ENCODE results near the gene MTMR12.
"Not testable (repeated sequence)": the region's sequence is repeated elsewhere in the genome, so short reads cannot be mapped to it uniquely, and the experiment has no call there.

Gene MTMR12

GRCh38 chr5:32321787-32322186, 9.0 kb upstream of the MTMR12 start:
- H3K79me2 ChIP-seq (ENCODE audit: control insufficient read depth, insufficient read depth, low read length, poor library complexity); H2AFZ ChIP-seq (ENCODE audit: insufficient read depth, low read length, poor library complexity); H2BK120ac ChIP-seq (ENCODE audit: insufficient read depth, low read length, poor library complexity); H3K9me3 ChIP-seq (ENCODE audit: insufficient read depth, low read depth, low read length); H3K4ac ChIP-seq (ENCODE audit: low read depth, low read length); H3K4me2 ChIP-seq (ENCODE audit: low read length); H3K4me1 ChIP-seq (ENCODE audit: control insufficient read depth in 1 of 2, insufficient read depth in 2 of 2, low read length in 2 of 2); H3K36me3 ChIP-seq (ENCODE audit: control insufficient read depth in 1 of 2, insufficient read depth in 2 of 2, low read length in 2 of 2); H3K4me3 ChIP-seq (ENCODE audit: low read depth, low read length); H3K27ac ChIP-seq (ENCODE audit: low read depth, low read length); H2BK12ac ChIP-seq (ENCODE audit: low read length); DNase-seq; H3K9ac ChIP-seq (ENCODE audit: low read length); H4K8ac ChIP-seq (ENCODE audit: low read depth, low read length); H4K91ac ChIP-seq (ENCODE audit: low read depth, low read length); H2BK5ac ChIP-seq (ENCODE audit: low read depth, low read length, poor library complexity); H4K12ac ChIP-seq (ENCODE audit: low read depth, low read length); H3K79me1 ChIP-seq (ENCODE audit: low read length); H3K18ac ChIP-seq (ENCODE audit: low read length); H2AK5ac ChIP-seq (ENCODE audit: low read length); H3K27me3 ChIP-seq (ENCODE audit: insufficient read depth, low read length); H3K23ac ChIP-seq (ENCODE audit: low read length); H3K14ac ChIP-seq (ENCODE audit: low read length): not testable (repeated sequence)
- no CpG with 5 or more reads among the region's 2 CpGs for WGBS (ENCODE audit: extremely low coverage, insufficient coverage, insufficient read length)

GRCh38 chr5:32320576-32320975, 7.8 kb upstream of the MTMR12 start:
- no peak for DNase-seq
- Histone ChIP-seq H3K4me1 (ENCODE audit: control insufficient read depth in 1 of 2, insufficient read depth in 2 of 2, low read length in 2 of 2) (no peaks in the 10 kb centered on the region), H3K36me3 (ENCODE audit: control insufficient read depth in 1 of 2, insufficient read depth in 2 of 2, low read length in 2 of 2) (no peaks in the 10 kb centered on the region), H3K14ac (ENCODE audit: low read length) (no peak overlapping the region), H3K18ac (ENCODE audit: low read length) (no peak overlapping the region), H3K9me3 (ENCODE audit: insufficient read depth, low read depth, low read length) (peaks cover 9% of the 10 kb centered on the region), H3K9ac (ENCODE audit: low read length) (no peak overlapping the region), H3K4ac (ENCODE audit: low read depth, low read length) (no peak overlapping the region), H3K4me3 (ENCODE audit: low read depth, low read length) (peak overlapping the region; percentile 1), H2BK5ac (ENCODE audit: low read depth, low read length, poor library complexity) (no peak overlapping the region), H2BK12ac (ENCODE audit: low read length) (no peak overlapping the region), H3K23ac (ENCODE audit: low read length) (no peak overlapping the region), H2BK120ac (ENCODE audit: insufficient read depth, low read length, poor library complexity) (no peak overlapping the region), H4K8ac (ENCODE audit: low read depth, low read length) (no peak overlapping the region), H4K12ac (ENCODE audit: low read depth, low read length) (no peak overlapping the region), H2AFZ (ENCODE audit: insufficient read depth, low read length, poor library complexity) (no peak overlapping the region), H3K79me1 (ENCODE audit: low read length) (no peaks in the 10 kb centered on the region), H3K27ac (ENCODE audit: low read depth, low read length) (no peak overlapping the region), H3K4me2 (ENCODE audit: low read length) (no peak overlapping the region), H2AK5ac (ENCODE audit: low read length) (no peak overlapping the region), H3K79me2 (ENCODE audit: control insufficient read depth, insufficient read depth, low read length, poor library complexity) (no peaks in the 10 kb centered on the region), H3K27me3 (ENCODE audit: insufficient read depth, low read length) (no peaks in the 10 kb centered on the region), H4K91ac (ENCODE audit: low read depth, low read length) (no peak overlapping the region)
- no CpG with 5 or more reads among the region's 10 CpGs for WGBS (ENCODE audit: extremely low coverage, insufficient coverage, insufficient read length)

DNA sequence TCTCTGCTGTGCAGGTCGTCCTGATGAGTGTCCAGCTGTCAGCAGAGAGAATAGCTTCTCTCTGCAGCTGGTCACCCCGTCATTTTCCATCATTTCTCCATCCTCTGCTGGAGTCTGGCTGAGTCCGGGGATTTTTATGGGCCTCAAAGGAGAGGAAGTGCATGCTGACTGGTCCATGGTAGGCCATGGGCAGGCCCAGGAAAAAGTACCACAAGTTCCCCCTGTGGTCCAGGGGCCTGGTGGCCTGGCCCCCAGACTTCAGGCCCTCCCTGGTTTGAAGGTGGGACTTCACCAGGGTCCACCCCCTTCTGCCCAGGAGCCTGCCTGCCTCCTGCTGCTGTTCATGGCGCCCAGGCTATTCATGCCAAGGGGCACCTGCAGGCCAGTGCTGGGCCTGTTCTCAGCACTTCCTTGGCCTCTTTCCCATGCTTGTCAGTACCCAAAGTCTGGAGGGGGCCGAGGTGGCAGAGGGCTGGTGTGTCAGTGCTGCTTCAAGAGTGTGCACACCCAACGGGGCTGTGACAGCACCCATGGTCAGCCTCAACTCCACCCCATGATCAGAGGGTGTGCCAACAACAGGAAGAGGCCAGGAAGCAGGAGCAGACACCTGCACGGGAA, 7.3 kb upstream of the MTMR12 start:
- Histone ChIP-seq H3K4me1 (ENCODE audit: control insufficient read depth in 1 of 2, insufficient read depth in 2 of 2, low read length in 2 of 2) (no peaks in the 10 kb centered on the region), H3K14ac (ENCODE audit: low read length) (no peak overlapping the region), H3K27me3 (ENCODE audit: insufficient read depth, low read length) (no peaks in the 10 kb centered on the region), H3K27ac (ENCODE audit: low read depth, low read length) (no peak overlapping the region), H4K12ac (ENCODE audit: low read depth, low read length) (no peak overlapping the region), H3K4me3 (ENCODE audit: low read depth, low read length) (no peak overlapping the region), H2BK12ac (ENCODE audit: low read length) (no peak overlapping the region), H2BK120ac (ENCODE audit: insufficient read depth, low read length, poor library complexity) (no peak overlapping the region), H3K9me3 (ENCODE audit: insufficient read depth, low read depth, low read length) (peaks cover 9% of the 10 kb centered on the region), H3K23ac (ENCODE audit: low read length) (no peak overlapping the region), H3K79me1 (ENCODE audit: low read length) (no peaks in the 10 kb centered on the region), H2AFZ (ENCODE audit: insufficient read depth, low read length, poor library complexity) (no peak overlapping the region), H2AK5ac (ENCODE audit: low read length) (no peak overlapping the region), H4K91ac (ENCODE audit: low read depth, low read length) (no peak overlapping the region), H4K8ac (ENCODE audit: low read depth, low read length) (no peak overlapping the region), H3K9ac (ENCODE audit: low read length) (no peak overlapping the region), H3K4ac (ENCODE audit: low read depth, low read length) (no peak overlapping the region), H3K36me3 (ENCODE audit: control insufficient read depth in 1 of 2, insufficient read depth in 2 of 2, low read length in 2 of 2) (no peaks in the 10 kb centered on the region), H3K4me2 (ENCODE audit: low read length) (no peak overlapping the region), H2BK5ac (ENCODE audit: low read depth, low read length, poor library complexity) (no peak overlapping the region), H3K79me2 (ENCODE audit: control insufficient read depth, insufficient read depth, low read length, poor library complexity) (no peaks in the 10 kb centered on the region), H3K18ac (ENCODE audit: low read length) (no peak overlapping the region)
- no CpG with 5 or more reads among the region's 7 CpGs for WGBS (ENCODE audit: extremely low coverage, insufficient coverage, insufficient read length)
- no peak for DNase-seq

DNA sequence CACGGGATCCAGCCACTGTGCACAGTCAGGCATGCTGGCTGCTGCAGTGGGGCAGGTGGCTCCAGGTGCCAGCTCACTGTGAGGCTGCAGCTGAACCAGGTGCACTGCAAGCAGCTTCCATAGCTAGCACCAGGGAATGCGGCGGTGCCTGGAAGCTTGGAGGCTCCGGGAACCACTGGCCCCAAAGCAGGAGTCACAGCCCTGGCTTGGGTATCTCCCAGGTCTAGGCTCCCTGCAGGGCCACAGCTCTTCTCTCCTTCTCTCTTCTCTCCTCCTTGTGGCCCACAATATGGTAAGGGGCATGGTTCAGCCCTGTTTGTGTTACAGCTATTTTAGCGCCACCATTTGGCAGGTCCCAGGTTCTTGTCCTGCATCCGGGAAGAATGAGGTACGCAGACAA, 6.7 kb upstream of the MTMR12 start:
- H3K36me3 ChIP-seq (ENCODE audit: control insufficient read depth in 1 of 2, insufficient read depth in 2 of 2, low read length in 2 of 2): no peaks in the 10 kb centered on the region
- H4K12ac ChIP-seq (ENCODE audit: low read depth, low read length): no peak overlapping the region
- H3K4ac ChIP-seq (ENCODE audit: low read depth, low read length): no peak overlapping the region
- no peak overlapping the region for H3K27ac ChIP-seq (ENCODE audit: low read depth, low read length)
- H4K8ac ChIP-seq (ENCODE audit: low read depth, low read length): no peak overlapping the region
- H3K79me1 ChIP-seq (ENCODE audit: low read length): no peaks in the 10 kb centered on the region
- no peak overlapping the region for H2BK120ac ChIP-seq (ENCODE audit: insufficient read depth, low read length, poor library complexity)
- no peak overlapping the region for H3K23ac ChIP-seq (ENCODE audit: low read length)
- no peak for DNase-seq
- no peak overlapping the region for H2BK12ac ChIP-seq (ENCODE audit: low read length)
- H3K18ac ChIP-seq (ENCODE audit: low read length): no peak overlapping the region
- no peak overlapping the region for H2AK5ac ChIP-seq (ENCODE audit: low read length)
- no peaks in the 10 kb centered on the region for H3K27me3 ChIP-seq (ENCODE audit: insufficient read depth, low read length)
- H2BK5ac ChIP-seq (ENCODE audit: low read depth, low read length, poor library complexity): no peak overlapping the region
- H4K91ac ChIP-seq (ENCODE audit: low read depth, low read length): no peak overlapping the region
- no peak overlapping the region for H3K4me3 ChIP-seq (ENCODE audit: low read depth, low read length)
- H3K79me2 ChIP-seq (ENCODE audit: control insufficient read depth, insufficient read depth, low read length, poor library complexity): no peaks in the 10 kb centered on the region
- no peak overlapping the region for H3K4me2 ChIP-seq (ENCODE audit: low read length)
- H2AFZ ChIP-seq (ENCODE audit: insufficient read depth, low read length, poor library complexity): no peak overlapping the region
- peaks cover 9% of the 10 kb centered on the region for H3K9me3 ChIP-seq (ENCODE audit: insufficient read depth, low read depth, low read length)
- H3K9ac ChIP-seq (ENCODE audit: low read length): no peak overlapping the region
- no peak overlapping the region for H3K14ac ChIP-seq (ENCODE audit: low read length)
- no peaks in the 10 kb centered on the region for H3K4me1 ChIP-seq (ENCODE audit: control insufficient read depth in 1 of 2, insufficient read depth in 2 of 2, low read length in 2 of 2)
- WGBS (ENCODE audit: extremely low coverage, insufficient coverage, insufficient read length): no CpG with 5 or more reads among the region's 7 CpGs

Data from trophoblast cell (in vitro differentiated cells and primary cell).